Naive B cell (primary cell): ENCODE results near the gene CORO2B. TPM values are rescaled to one million over a fixed set of nuclear protein-coding genes. Genes with fewer than 3 reads are reported as not detected.

Source experiments
- ATAC-seq, 2 donors: fragments of 150-1000 bp; cut with Tn5 transposase; 2 replicates each; pipeline ENCODE4 v1.10.0; 2021; ENCODE audit warnings: low read depth in 2 of 2, mild to moderate bottlenecking in 2 of 2, moderate library complexity in 2 of 2
- DNase-seq: peaks from one replicate; pipeline ENCODE4 v3.0.0; 2022
- H3K27ac Mint-ChIP-seq, 6 donors: one replicate each; pipeline ENCODE4 v1.8.0; 2020 to 2022; ENCODE audit warnings: mild to moderate bottlenecking in 6 of 6, mixed read lengths in 6 of 6, moderate library complexity in 5 of 6, inconsistent platforms in 2 of 6
- H3K27me3 Mint-ChIP-seq, 3 donors: one replicate each; pipeline ENCODE4 v1.8.0; 2021 to 2022; ENCODE audit warnings: mixed read lengths in 3 of 3, mild to moderate bottlenecking in 1 of 3
- H3K36me3 Mint-ChIP-seq, 2 donors: one replicate each; pipeline ENCODE4 v1.8.0; 2020 to 2022; ENCODE audit warnings: mixed read lengths in 2 of 2, inconsistent platforms in 1 of 2, mild to moderate bottlenecking in 1 of 2
- H3K4me1 Mint-ChIP-seq, 3 donors: one replicate each; pipeline ENCODE4 v1.8.0; 2020 to 2022; ENCODE audit warnings: mixed read lengths in 3 of 3, inconsistent platforms in 1 of 3, mild to moderate bottlenecking in 1 of 3, moderate library complexity in 1 of 3
- H3K4me3 Mint-ChIP-seq, 8 donors: one replicate each; pipeline ENCODE4 v1.8.0; 2020 to 2022; ENCODE audit warnings: mild to moderate bottlenecking in 8 of 8, mixed read lengths in 8 of 8, moderate library complexity in 8 of 8, inconsistent platforms in 2 of 8
- H3K9me3 Mint-ChIP-seq, 7 donors: one replicate each; pipeline ENCODE4 v1.8.0; 2020 to 2022; ENCODE audit warnings: mixed read lengths in 7 of 7, mild to moderate bottlenecking in 5 of 7, inconsistent platforms in 2 of 7, moderate library complexity in 1 of 7
- polyA plus RNA-seq, 6 donors: library from polyadenylated mRNA; unstranded; fragments of 300-500 nt; fragmentation: Illumina TruSeq; gene quantifications; one replicate each; pipeline ENCODE4 v1.2.3, GENCODE V29; 2021; ENCODE audit warnings: low read depth in 6 of 6

CORO2B gene
- polyA plus RNA-seq, 6 donors from 2014 or later, result 3.4 to 11.3 (median 4.8) TPM

DNA sequence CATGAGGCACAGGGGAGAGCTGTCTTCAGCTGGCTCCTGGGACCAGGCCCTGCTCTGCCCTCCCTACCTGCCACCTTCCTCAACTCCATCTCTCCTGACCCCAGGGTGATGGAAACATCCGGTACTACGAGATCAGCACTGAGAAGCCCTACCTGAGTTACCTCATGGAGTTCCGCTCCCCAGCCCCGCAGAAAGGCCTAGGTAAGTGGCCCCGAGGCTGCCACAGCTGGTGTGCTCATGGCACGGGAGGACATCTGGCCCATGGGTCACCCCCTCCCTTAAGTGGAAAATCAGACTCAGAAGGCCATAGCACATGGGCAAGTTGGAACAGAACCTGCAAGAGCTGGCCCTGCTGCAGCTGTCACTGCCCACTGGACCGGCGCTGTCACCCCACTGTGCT is 136.3 kb downstream of the CORO2B start:
- no peaks in the 10 kb centered on the region for H3K9me3 Mint-ChIP-seq
- peaks cover 8 to 13% (median 8%) of the 10 kb centered on the region in 3 donors for H3K4me1 Mint-ChIP-seq
- peak overlapping the region in 1 of 6 donors; percentile 71 for H3K27ac Mint-ChIP-seq
- H3K4me3 Mint-ChIP-seq, result no peak overlapping the region
- H3K36me3 Mint-ChIP-seq, result peaks cover 9 to 12% of the 10 kb centered on the region in 2 donors
- no peak for ATAC-seq
- DNase-seq, result no peak
- no peaks in the 10 kb centered on the region for H3K27me3 Mint-ChIP-seq

GRCh38 chr15:68717951-68718350 is 139.2 kb downstream of the CORO2B start:
- DNase-seq (no peak), ATAC-seq (no peak)
- Mint-ChIP-seq H3K9me3 (no peaks in the 10 kb centered on the region), H3K4me1 (peaks cover 5 to 8% (median 5%) of the 10 kb centered on the region in 3 donors), H3K4me3 (no peak overlapping the region), H3K36me3 (peaks cover 9 to 12% of the 10 kb centered on the region in 2 donors), H3K27ac (peak overlapping the region in 1 of 6 donors; percentile 85), H3K27me3 (no peaks in the 10 kb centered on the region)

DNA sequence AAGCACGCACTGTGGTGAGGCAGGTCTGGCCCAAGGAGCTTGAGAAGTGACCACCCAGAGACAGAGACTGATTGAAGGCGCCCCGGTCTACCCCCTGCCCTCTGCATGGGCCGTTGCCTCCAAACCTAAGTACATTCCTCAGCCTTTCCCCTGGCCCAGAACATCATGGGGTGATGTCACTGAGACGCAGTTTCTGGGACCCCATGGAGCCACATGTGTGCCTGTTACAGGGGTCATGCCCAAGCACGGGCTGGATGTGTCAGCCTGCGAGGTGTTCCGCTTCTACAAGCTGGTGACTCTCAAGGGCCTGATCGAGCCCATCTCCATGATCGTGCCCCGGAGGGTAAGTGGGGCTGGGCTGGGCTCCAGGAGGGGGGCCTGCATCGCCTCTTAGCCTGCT is 139.7 kb downstream of the CORO2B start:
- DNase-seq, result no peak
- Mint-ChIP-seq H3K9me3 (no peaks in the 10 kb centered on the region), H3K4me1 (peaks cover 2 to 4% (median 3%) of the 10 kb centered on the region in 3 donors), H3K27ac (no peak overlapping the region), H3K27me3 (no peaks in the 10 kb centered on the region), H3K4me3 (no peak overlapping the region), H3K36me3 (peaks cover 9 to 12% of the 10 kb centered on the region in 2 donors)
- ATAC-seq, result no peak

GRCh38 chr15:68719051-68719450 is 140.3 kb downstream of the CORO2B start:
- H3K27ac Mint-ChIP-seq, result peak overlapping the region in 1 of 6 donors; percentile 21
- H3K9me3 Mint-ChIP-seq, result no peaks in the 10 kb centered on the region
- no peaks in the 10 kb centered on the region for H3K27me3 Mint-ChIP-seq
- peaks cover 9 to 12% of the 10 kb centered on the region in 2 donors for H3K36me3 Mint-ChIP-seq
- H3K4me1 Mint-ChIP-seq, result peaks cover 0 to 4% (median 0%) of the 10 kb centered on the region in 3 donors
- DNase-seq (no peak), ATAC-seq (no peak)
- no peak overlapping the region for H3K4me3 Mint-ChIP-seq

DNA sequence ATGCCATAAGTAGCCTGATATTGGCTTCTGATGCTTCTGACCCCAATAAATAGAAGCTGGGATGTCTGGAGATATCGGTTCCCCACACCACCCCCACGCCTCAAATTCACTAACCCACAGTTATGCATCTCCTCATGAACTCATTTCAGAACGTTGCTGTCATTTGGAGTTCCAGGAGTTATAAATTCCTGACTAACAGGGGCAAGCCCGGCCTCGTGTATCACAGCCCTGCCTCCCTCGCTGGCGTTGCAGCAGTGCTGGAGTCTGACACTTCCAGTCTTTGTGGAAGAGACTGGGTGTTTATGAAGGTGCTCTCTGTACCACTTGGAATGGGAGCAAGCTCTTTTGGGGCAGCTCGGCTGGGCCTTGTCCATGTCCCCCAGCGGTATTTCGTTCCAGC is 140.9 kb downstream of the CORO2B start:
- Mint-ChIP-seq H3K27me3 (no peaks in the 10 kb centered on the region), H3K4me3 (no peak overlapping the region), H3K4me1 (peaks cover 0 to 4% (median 0%) of the 10 kb centered on the region in 3 donors), H3K36me3 (peaks cover 9 to 12% of the 10 kb centered on the region in 2 donors), H3K27ac (no peak overlapping the region), H3K9me3 (no peaks in the 10 kb centered on the region)
- DNase-seq (no peak), ATAC-seq (no peak)

DNA sequence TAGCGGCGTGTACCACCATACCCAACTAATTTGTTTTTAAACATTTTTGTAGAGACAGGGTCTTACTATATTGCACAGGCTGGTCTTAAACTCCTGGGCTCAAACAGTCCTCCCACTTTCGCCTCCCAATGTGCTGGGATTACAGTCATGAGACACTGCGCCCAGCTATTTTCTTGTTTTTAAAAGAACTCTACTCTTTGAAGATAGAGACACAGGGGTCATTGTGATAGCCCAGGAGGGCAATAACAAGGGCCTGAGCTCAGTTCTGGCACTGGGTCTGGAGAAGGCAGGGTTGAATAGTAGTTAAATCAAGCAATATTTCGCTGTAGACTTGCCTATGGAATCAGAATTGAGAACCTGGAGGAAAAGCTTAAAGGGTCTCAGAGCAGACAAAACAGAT is 143.1 kb downstream of the CORO2B start:
- no peaks in the 10 kb centered on the region for H3K36me3 Mint-ChIP-seq
- H3K27ac Mint-ChIP-seq, result no peak overlapping the region
- no peak overlapping the region for H3K4me3 Mint-ChIP-seq
- no peaks in the 10 kb centered on the region for H3K27me3 Mint-ChIP-seq
- DNase-seq (no peak), ATAC-seq (no peak)
- no peaks in the 10 kb centered on the region for H3K4me1 Mint-ChIP-seq
- no peaks in the 10 kb centered on the region for H3K9me3 Mint-ChIP-seq

DNA sequence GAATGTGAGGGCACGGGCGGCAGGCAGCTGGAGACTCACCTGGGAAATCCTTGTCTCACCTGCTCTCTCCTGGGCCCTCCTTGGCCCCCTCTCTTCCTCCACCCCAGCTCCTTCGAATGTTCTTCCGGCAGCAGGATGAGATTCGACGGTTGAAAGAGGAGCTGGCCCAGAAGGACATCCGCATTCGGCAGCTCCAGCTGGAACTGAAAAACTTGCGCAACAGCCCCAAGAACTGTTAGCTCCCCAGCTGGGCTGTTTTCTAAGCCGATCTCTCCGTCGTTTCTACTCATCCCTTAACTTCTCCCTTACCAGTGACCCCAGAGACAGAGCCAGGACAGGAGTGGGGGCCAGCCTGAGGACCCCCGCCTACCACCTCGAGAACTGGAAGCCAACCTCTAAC is 146.9 kb downstream of the CORO2B start:
- no peaks in the 10 kb centered on the region for H3K4me1 Mint-ChIP-seq
- H3K4me3 Mint-ChIP-seq, result no peak overlapping the region
- ATAC-seq (no peak), DNase-seq (no peak)
- peak overlapping the region in 1 of 6 donors; percentile 83 for H3K27ac Mint-ChIP-seq
- H3K27me3 Mint-ChIP-seq, result peaks cover 0 to 4% (median 0%) of the 10 kb centered on the region in 3 donors
- no peaks in the 10 kb centered on the region for H3K36me3 Mint-ChIP-seq
- no peaks in the 10 kb centered on the region for H3K9me3 Mint-ChIP-seq

GRCh38 chr15:68726246-68726645 is 147.5 kb downstream of the CORO2B start:
- H3K27me3 Mint-ChIP-seq, result peaks cover 0 to 4% (median 0%) of the 10 kb centered on the region in 3 donors
- H3K36me3 Mint-ChIP-seq, result no peaks in the 10 kb centered on the region
- H3K4me3 Mint-ChIP-seq, result no peak overlapping the region
- ATAC-seq (no peak), DNase-seq (no peak)
- no peaks in the 10 kb centered on the region for H3K9me3 Mint-ChIP-seq
- H3K4me1 Mint-ChIP-seq, result no peaks in the 10 kb centered on the region
- H3K27ac Mint-ChIP-seq, result no peak overlapping the region

DNA sequence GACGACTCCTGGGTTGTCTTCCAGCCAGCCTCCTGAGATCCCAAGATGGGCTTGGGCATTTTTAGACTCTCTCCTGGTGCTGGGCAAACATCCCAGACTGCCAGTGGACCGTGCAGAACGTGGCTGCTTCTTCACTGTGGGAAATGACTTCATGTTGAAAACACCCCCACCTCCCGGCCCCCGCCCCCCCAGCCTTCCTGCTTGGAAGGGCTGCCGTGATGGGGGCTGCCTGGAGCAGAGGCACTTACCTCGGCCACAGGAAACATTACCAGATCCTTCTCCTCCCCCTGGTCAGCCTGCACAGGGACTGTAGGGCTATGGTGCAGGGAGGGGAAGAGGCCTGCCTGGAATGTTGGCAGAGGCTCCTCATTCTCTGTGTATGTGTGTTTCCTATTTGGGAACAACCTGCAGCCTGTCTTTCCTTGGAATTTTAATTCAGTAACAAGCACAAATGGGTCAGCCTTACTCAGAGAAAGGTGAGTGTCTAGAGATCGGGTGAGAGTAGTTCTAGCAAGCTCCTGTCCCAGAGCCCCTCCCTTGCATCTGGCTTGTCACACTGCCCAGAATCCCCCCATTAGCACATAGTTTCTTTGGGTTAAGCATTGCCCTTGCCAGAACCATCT is 151.1 kb downstream of the CORO2B start:
- Mint-ChIP-seq H3K9me3 (no peaks in the 10 kb centered on the region), H3K36me3 (no peaks in the 10 kb centered on the region), H3K4me3 (no peak overlapping the region), H3K27ac (peak overlapping the region in 1 of 6 donors; percentile 71), H3K27me3 (peaks cover 0 to 4% (median 0%) of the 10 kb centered on the region in 3 donors), H3K4me1 (peaks cover 16 to 17% (median 16%) of the 10 kb centered on the region in 3 donors)
- no peak for DNase-seq
- ATAC-seq, result no peak

- peaks cover 20 to 23% (median 21%) of the 10 kb centered on the region in 3 donors for H3K4me1 Mint-ChIP-seq
- H3K27me3 Mint-ChIP-seq, result peaks cover 0 to 4% (median 0%) of the 10 kb centered on the region in 3 donors
- ATAC-seq (no peak), DNase-seq (no peak)
- peaks cover 0 to 2% (median 0%) of the 10 kb centered on the region in 7 donors for H3K9me3 Mint-ChIP-seq
- H3K27ac Mint-ChIP-seq, result peak overlapping the region in 3 of 6 donors; percentile 27 to 71 (median 49)
- no peak overlapping the region for H3K4me3 Mint-ChIP-seq
- H3K36me3 Mint-ChIP-seq, result no peaks in the 10 kb centered on the region
Observed at GRCh38 chr15:68730471-68730919, 151.7 kb downstream of the CORO2B start.

DNA sequence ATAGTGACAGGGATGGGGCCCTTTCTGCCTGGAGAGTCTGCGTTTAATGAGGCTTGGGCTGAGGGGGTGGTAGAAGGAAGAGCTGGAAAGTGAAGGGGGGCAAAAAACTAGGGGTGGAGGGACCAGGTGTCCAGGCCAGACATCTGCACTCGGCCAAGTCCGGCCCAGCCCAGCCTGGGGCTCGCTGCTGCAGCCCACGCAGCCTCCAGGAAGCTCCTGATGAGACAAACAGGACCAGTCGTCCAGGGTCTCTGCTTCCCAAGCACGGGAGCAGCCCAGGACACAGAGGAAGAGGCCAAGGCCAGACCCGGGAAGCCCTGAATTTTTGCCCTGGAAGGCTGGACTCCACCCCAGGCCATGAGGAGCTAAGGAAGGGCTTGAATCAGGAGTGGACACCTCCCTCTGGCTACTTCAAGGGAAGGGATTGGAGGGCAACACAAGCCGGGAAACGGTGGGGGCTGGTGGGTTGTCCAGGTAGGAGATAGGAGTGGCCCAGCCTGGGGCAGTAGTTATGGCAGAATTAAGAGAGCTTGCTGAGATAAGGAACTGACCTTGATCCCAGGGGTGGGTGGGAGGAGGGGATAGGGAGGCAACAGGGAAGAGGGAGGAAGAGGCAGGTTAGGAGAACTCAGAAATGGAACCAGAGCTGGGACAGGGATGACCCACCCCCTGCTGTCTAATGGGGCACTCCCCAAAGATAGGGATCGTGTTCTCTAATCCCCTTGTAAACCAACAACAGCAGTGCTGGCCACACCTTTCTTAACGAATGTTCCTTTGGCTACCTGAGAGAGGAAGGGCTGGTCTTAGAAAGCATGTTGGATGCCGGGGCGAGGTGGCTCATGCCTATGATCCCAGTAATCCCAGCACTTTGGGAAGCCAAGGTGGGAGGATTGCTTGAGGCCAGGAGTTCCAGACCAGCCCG is 152.4 kb downstream of the CORO2B start:
- Mint-ChIP-seq H3K27ac (peak overlapping the region in 1 of 6 donors; percentile 27), H3K4me3 (no peak overlapping the region), H3K4me1 (peaks cover 25 to 31% (median 28%) of the 10 kb centered on the region in 3 donors), H3K27me3 (peaks cover 0 to 4% (median 0%) of the 10 kb centered on the region in 3 donors), H3K9me3 (peaks cover 0 to 2% (median 0%) of the 10 kb centered on the region in 7 donors), H3K36me3 (no peaks in the 10 kb centered on the region)
- DNase-seq (no peak), ATAC-seq (no peak)

DNA sequence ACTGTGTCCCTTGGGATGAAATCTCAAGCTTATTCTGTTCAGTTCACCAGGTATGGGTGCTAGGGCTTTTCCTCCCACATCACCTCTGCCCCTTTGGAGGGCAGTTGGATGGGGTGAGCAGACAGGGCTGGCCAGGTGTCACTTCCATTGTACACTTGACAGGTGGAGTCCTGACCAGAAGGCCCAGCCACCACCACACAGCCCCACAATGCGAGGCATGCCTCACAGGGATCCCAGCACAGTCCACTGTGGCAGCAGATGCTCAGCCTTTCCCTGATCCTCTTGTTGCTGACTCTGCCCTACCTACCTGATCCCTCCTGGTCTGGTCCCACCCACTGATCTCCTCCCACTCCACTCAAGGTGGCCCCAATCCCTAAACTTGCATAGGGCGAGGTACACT is 153.7 kb downstream of the CORO2B start:
- Mint-ChIP-seq H3K27ac (peak overlapping the region in 3 of 6 donors; percentile 5 to 67 (median 8)), H3K4me1 (peaks cover 28 to 40% (median 39%) of the 10 kb centered on the region in 3 donors), H3K27me3 (peaks cover 0 to 4% (median 0%) of the 10 kb centered on the region in 3 donors), H3K4me3 (peak overlapping the region in 2 of 8 donors; percentile 14 to 22), H3K36me3 (no peaks in the 10 kb centered on the region), H3K9me3 (peaks cover 0 to 2% (median 0%) of the 10 kb centered on the region in 7 donors)
- DNase-seq, result no peak
- ATAC-seq, result no peak

- DNase-seq, result no peak
- Mint-ChIP-seq H3K4me1 (peaks cover 28 to 40% (median 39%) of the 10 kb centered on the region in 3 donors), H3K27me3 (peaks cover 0 to 4% (median 0%) of the 10 kb centered on the region in 3 donors), H3K36me3 (no peaks in the 10 kb centered on the region), H3K27ac (peak overlapping the region in 2 of 6 donors; percentile 0 to 8), H3K9me3 (peaks cover 0 to 2% (median 0%) of the 10 kb centered on the region in 7 donors), H3K4me3 (peak overlapping the region in 5 of 8 donors; percentile 4 to 63 (median 22))
- ATAC-seq, result no peak
Observed at GRCh38 chr15:68733666-68734065, 154.9 kb downstream of the CORO2B start.
